GM23248 (cell line): ENCODE measurements around the gene MTHFSD. TPM values are rescaled to one million over a fixed set of nuclear protein-coding genes. Genes with fewer than 3 reads are reported as not detected.
A peak's percentile ranks its signal among the peaks of the same experiment; 100 is the strongest.

ENCODE experiments used
- DNase-seq: peaks from one replicate; pipeline ENCODE4 v3.0.0-alpha.2; 2015
- H2AFZ ChIP-seq: fragments of 200-600 bp; sonication (generic); 2 replicates; pipeline ENCODE4 v1.6.1; 2016; ENCODE audit warnings: antibody characterized with exemption
- H3F3A ChIP-seq: fragments of 200-600 bp; sonication (generic); 2 replicates; pipeline ENCODE4 v1.6.1; 2016; ENCODE audit warnings: mild to moderate bottlenecking, antibody characterized with exemption, mixed run types; ENCODE audit not compliant: insufficient read depth
- H3K27ac ChIP-seq: fragments of 200-600 bp; sonication (generic); 2 replicates; pipeline ENCODE4 v1.5.1; 2016; ENCODE audit warnings: mild to moderate bottlenecking
- H3K27me3 ChIP-seq: fragments of 200-600 bp; sonication (generic); replicated peaks from 2 replicates; pipeline ENCODE4 v1.6.1; 2016; ENCODE audit warnings: mild to moderate bottlenecking; ENCODE audit not compliant: insufficient read depth
- H3K36me3 ChIP-seq: fragments of 200-600 bp; sonication (generic); 2 replicates; pipeline ENCODE4 v1.6.1; 2016; ENCODE audit warnings: low read depth, mild to moderate bottlenecking
- H3K4me1 ChIP-seq: fragments of 200-600 bp; sonication (generic); 2 replicates; pipeline ENCODE4 v1.6.1; 2016; ENCODE audit warnings: mild to moderate bottlenecking; ENCODE audit not compliant: insufficient read depth
- H3K4me2 ChIP-seq: fragments of 200-600 bp; sonication (generic); one replicate; pipeline ENCODE4 v1.6.1; 2016; ENCODE audit warnings: mild to moderate bottlenecking; ENCODE audit not compliant: unreplicated experiment
- H3K4me3 ChIP-seq: fragments of 200-600 bp; sonication (generic); 2 replicates; pipeline ENCODE4 v1.5.1; 2016; ENCODE audit warnings: mild to moderate bottlenecking
- H3K79me2 ChIP-seq: fragments of 200-600 bp; sonication (generic); 2 replicates; pipeline ENCODE4 v1.6.1; 2016; ENCODE audit warnings: mild to moderate bottlenecking; ENCODE audit not compliant: insufficient read depth
- H3K9ac ChIP-seq: fragments of 200-600 bp; sonication (generic); 2 replicates; pipeline ENCODE4 v1.6.1; 2016; ENCODE audit warnings: mild to moderate bottlenecking
- H3K9me2 ChIP-seq: fragments of 200-600 bp; sonication (generic); 2 replicates; pipeline ENCODE4 v1.6.1; 2016; ENCODE audit warnings: mixed run types, mild to moderate bottlenecking, moderate library complexity; ENCODE audit not compliant: insufficient read depth
- H3K9me3 ChIP-seq: fragments of 200-600 bp; sonication (generic); one replicate; pipeline ENCODE4 v1.6.1; 2017; ENCODE audit warnings: low read depth
- H4K20me1 ChIP-seq: fragments of 200-600 bp; sonication (generic); 2 replicates; pipeline ENCODE4 v1.6.0; 2016; ENCODE audit not compliant: insufficient read depth
- EZH2 ChIP-seq: fragments of 200-600 bp; sonication (generic); IDR thresholded peaks from 2 replicates; pipeline ENCODE4 v1.6.1; 2018; ENCODE audit warnings: antibody characterized with exemption, mild to moderate bottlenecking; ENCODE audit not compliant: insufficient read depth, poor library complexity, severe bottlenecking
- EZH2phosphoT487 ChIP-seq: fragments of 200-600 bp; sonication (generic); IDR thresholded peaks from 2 replicates; pipeline ENCODE4 v1.6.1; 2018; ENCODE audit warnings: antibody characterized with exemption, moderate library complexity, mild to moderate bottlenecking, low read depth; ENCODE audit not compliant: insufficient read depth
- WGBS, 2 experiments: methylation state at CpG; one replicate each; pipeline ENCODE4 v1.1.6; 2015 to 2017; ENCODE audit warnings: low lambda C conversion rate in 2 of 2, low coverage in 1 of 2; ENCODE audit errors: missing lambda C conversion rate in 2 of 2; 5-methylcytosine and 5-hydroxymethylcytosine counted together
- in situ Hi-C: fragments of 300-500 bp; cut with MboI; formaldehyde crosslinking; loops from 2 replicates; pipeline ENCODE4 v1.15.0; 2020
- polyA plus RNA-seq: library from polyadenylated mRNA; unstranded; fragments of >200 nt; fragmentation: Nextera tagmentation; extraction: Ambion mirVana; gene quantifications from 2 replicates; pipeline ENCODE4 v1.2.1, GENCODE V29; 2016
- total RNA-seq: library from RNA; depleted of rRNA; stranded (reverse); fragments of >200 nt; shearing (Covaris generic); gene quantifications from 2 replicates; pipeline ENCODE4 v1.2.3, GENCODE V29; 2014

The MTHFSD gene
- total and polyA plus RNA-seq, 2 experiments from 2014 or later, result 12.9 to 14.0 TPM

- in situ Hi-C loops, result no loop called here
- peak overlapping the region; percentile 41 for H3K4me3 ChIP-seq
- H3K4me1 ChIP-seq, result peaks cover 16% of the 10 kb centered on the region
- no peaks in the 10 kb centered on the region for H3K79me2 ChIP-seq
- peak overlapping the region; percentile 25 for H3K27ac ChIP-seq
- peak; percentile 77 for DNase-seq
- H3K27me3 ChIP-seq, result no peaks in the 10 kb centered on the region
- WGBS, 2 experiments, result 31 to 35% methylated on average over 22 of the region's 22 CpGs
- no peaks in the 10 kb centered on the region for H3K9me3 ChIP-seq
- H3F3A ChIP-seq, result peaks cover 9% of the 10 kb centered on the region
- H3K4me2 ChIP-seq, result peak overlapping the region; percentile 50
- no peaks in the 10 kb centered on the region for H3K9me2 ChIP-seq
- H3K9ac ChIP-seq, result peak overlapping the region; percentile 1; the same call in 1 of the 2 replicates
- H2AFZ ChIP-seq, result peak overlapping the region; percentile 47
- H3K36me3 ChIP-seq, result no peaks in the 10 kb centered on the region
- no peak for TF ChIP-seq EZH2
- no peaks in the 10 kb centered on the region for H4K20me1 ChIP-seq
Measured at GRCh38 chr16:86598607-86599565, 43.9 kb upstream of the MTHFSD start.

GRCh38 chr16:86597880-86598606 is 43.0 kb upstream of the MTHFSD start:
- H3K36me3 ChIP-seq, result no peaks in the 10 kb centered on the region
- peak overlapping the region; percentile 25 for H3K27ac ChIP-seq
- H3K79me2 ChIP-seq, result no peaks in the 10 kb centered on the region
- no peaks in the 10 kb centered on the region for H3K9me2 ChIP-seq
- 41 to 43% methylated on average over 7 of the region's 7 CpGs for WGBS, 2 experiments
- no peaks in the 10 kb centered on the region for H3K27me3 ChIP-seq
- peak overlapping the region; percentile 39 for H2AFZ ChIP-seq
- peak overlapping the region; percentile 50 for H3K4me2 ChIP-seq
- H3K9me3 ChIP-seq, result no peaks in the 10 kb centered on the region
- peak overlapping the region; percentile 1; the same call in 1 of the 2 replicates for H3K9ac ChIP-seq
- no peaks in the 10 kb centered on the region for H4K20me1 ChIP-seq
- H3F3A ChIP-seq, result peaks cover 9% of the 10 kb centered on the region
- DNase-seq, result no peak
- H3K4me1 ChIP-seq, result peaks cover 16% of the 10 kb centered on the region
- peak overlapping the region; percentile 41 for H3K4me3 ChIP-seq
- in situ Hi-C loops, result no loop called here
- TF ChIP-seq EZH2phosphoT487, result no peak
- no peak for TF ChIP-seq EZH2

- H3K4me1 ChIP-seq, result peaks cover 16% of the 10 kb centered on the region
- in situ Hi-C loops, result no loop called here
Measured at GRCh38 chr16:86597126-86597879, 42.3 kb upstream of the MTHFSD start.

GRCh38 chr16:86595983-86596605 is 41.1 kb upstream of the MTHFSD start:
- peak; percentile 49 for DNase-seq
- H3K9me3 ChIP-seq, result no peaks in the 10 kb centered on the region
- no peaks in the 10 kb centered on the region for H3K79me2 ChIP-seq
- in situ Hi-C loops, result no loop called here
- H3K27me3 ChIP-seq, result no peaks in the 10 kb centered on the region
- no peaks in the 10 kb centered on the region for H4K20me1 ChIP-seq
- no peak overlapping the region for H2AFZ ChIP-seq
- H3K4me1 ChIP-seq, result peaks cover 17% of the 10 kb centered on the region
- no peaks in the 10 kb centered on the region for H3K9me2 ChIP-seq
- no peak overlapping the region for H3K9ac ChIP-seq
- no peak overlapping the region for H3K4me3 ChIP-seq
- 69 to 70% methylated on average over 10 of the region's 10 CpGs for WGBS, 2 experiments
- H3K36me3 ChIP-seq, result no peaks in the 10 kb centered on the region
- TF ChIP-seq EZH2phosphoT487 (no peak), EZH2 (no peak)
- no peak overlapping the region for H3K27ac ChIP-seq
- peaks cover 14% of the 10 kb centered on the region for H3F3A ChIP-seq
- H3K4me2 ChIP-seq, result no peak overlapping the region

More at GRCh38 chr16:86597126-86597879, 42.3 kb upstream of the MTHFSD start:
- H3K27me3 ChIP-seq, result no peaks in the 10 kb centered on the region
- 77 to 79% methylated on average over 18 of the region's 18 CpGs for WGBS, 2 experiments
- no peak overlapping the region for H3K4me3 ChIP-seq
- H3F3A ChIP-seq, result peaks cover 9% of the 10 kb centered on the region
- no peaks in the 10 kb centered on the region for H3K9me2 ChIP-seq
- H3K9me3 ChIP-seq, result no peaks in the 10 kb centered on the region
- H3K9ac ChIP-seq, result no peak overlapping the region
- H3K36me3 ChIP-seq, result no peaks in the 10 kb centered on the region
- H3K27ac ChIP-seq, result no peak overlapping the region
- DNase-seq, result no peak
- H3K4me2 ChIP-seq, result no peak overlapping the region
- H4K20me1 ChIP-seq, result no peaks in the 10 kb centered on the region
- H2AFZ ChIP-seq, result no peak overlapping the region
- no peaks in the 10 kb centered on the region for H3K79me2 ChIP-seq
- TF ChIP-seq EZH2phosphoT487 (no peak), EZH2 (no peak)
